ENCODE data around the gene ESR2.

- no peak for TF ChIP-seq POLR2A (IDR thresholded peaks at IDR 0.05; ENCODE audit: low read depth, low read length)
- TF ChIP-seq POLR2AphosphoS5 (IDR thresholded peaks at IDR 0.05; ENCODE audit: low read depth, low read length): no peak
- TF ChIP-seq TAF1 (IDR thresholded peaks at IDR 0.05; ENCODE audit: borderline replicate concordance, low read depth, low read length): no peak
Observed at GRCh38 chr14:64081174-64081746, 212.9 kb downstream of the ESR2 start.
